ENCODE measurements around the gene DERA. TPM values are rescaled to one million over a fixed set of nuclear protein-coding genes. Genes with fewer than 3 reads are reported as not detected.

Gene DERA
- total RNA-seq, 4 donors from 2014 or later, result 33.0 to 49.1 (median 43.4) TPM

DNA sequence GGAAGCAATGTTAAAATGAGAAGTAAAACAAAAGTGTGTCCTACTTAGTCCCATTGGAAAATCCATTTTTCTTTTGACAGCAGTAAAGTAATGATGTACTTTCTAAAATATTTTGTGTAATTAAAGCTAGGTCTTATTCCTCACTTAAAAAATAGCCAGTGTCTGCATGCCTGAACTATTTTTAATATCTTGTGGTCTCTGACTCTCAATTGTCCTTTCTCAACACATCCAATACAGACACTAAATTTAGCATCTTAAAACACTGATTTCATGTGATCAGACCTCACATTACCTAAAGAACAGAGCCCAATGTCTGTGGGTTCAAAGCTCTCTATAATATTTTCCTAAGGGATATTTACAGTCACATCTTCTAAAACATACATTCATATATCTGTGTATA, 108.0 kb downstream of the DERA start:
- no peak for TF ChIP-seq CTCF (IDR thresholded peaks at IDR 0.05; ENCODE audit: low read depth)

DNA sequence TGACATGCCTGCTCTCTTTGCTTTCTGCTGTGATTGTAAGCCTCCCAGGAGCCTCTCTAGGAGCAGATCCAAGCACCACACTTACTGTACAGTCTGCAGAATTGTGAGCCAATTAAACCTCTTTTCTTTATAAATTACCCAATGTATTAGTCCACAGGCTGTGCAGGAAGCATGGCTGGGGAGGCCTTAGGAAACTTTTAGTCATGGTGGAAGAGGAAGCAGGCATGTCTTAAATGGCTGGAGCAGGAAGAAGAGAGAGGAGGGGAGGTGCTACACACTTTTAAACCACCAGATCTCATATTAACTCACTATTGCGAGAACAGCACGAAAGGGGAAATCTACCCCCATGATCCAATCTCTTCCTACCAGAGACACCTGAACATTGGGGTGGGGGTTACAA, 108.9 kb downstream of the DERA start:
- TF ChIP-seq CTCF (IDR thresholded peaks at IDR 0.05; ENCODE audit: low read depth), result no peak

GRCh38 chr12:16021026-16021425, 109.9 kb downstream of the DERA start:
- no peak for TF ChIP-seq CTCF (IDR thresholded peaks at IDR 0.05; ENCODE audit: low read depth)

GRCh38 chr12:16021676-16022075, 110.5 kb downstream of the DERA start:
- no peak for TF ChIP-seq CTCF (IDR thresholded peaks at IDR 0.05; ENCODE audit: low read depth)

GRCh38 chr12:16027002-16027401, 115.9 kb downstream of the DERA start:
- TF ChIP-seq CTCF (IDR thresholded peaks at IDR 0.05; ENCODE audit: low read depth), result no peak

GRCh38 chr12:16030744-16031143, 119.6 kb downstream of the DERA start:
- no peak for TF ChIP-seq CTCF (IDR thresholded peaks at IDR 0.05; ENCODE audit: low read depth)

DNA sequence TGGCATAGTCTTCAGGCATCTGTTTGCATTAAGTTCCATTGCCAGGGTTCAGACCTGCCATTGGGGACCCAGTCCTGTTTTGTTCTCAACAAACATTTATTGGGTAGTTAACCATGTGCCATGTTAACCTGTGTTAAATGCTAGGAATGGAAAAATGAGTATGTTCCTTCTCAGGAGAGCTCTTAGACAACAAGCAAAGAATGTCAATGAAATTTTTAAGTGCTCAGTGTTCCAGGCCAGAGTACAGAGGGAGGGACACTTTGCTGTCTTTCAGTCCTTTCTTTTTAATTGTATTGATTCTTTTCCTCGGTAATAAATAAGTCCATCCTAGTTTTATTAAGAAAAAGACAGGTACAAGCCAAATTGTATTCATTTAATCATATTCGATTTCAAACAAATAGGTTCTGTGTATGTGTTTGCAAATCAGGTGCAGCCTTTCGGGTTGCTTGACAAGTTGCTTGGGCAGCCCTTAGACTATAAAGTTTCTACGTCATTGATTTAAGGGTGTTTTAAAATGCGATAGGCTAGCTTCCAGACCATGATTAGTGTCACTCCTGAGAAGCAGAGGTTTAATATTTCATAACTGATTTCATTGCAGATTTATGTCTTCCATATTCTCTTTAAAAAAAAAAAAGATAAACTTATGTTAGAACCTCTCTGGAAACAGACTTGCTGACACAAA, 123.1 kb downstream of the DERA start:
- no peak for TF ChIP-seq CTCF (IDR thresholded peaks at IDR 0.05; ENCODE audit: low read depth)
